Keratinocyte (primary cell): Measurements from ENCODE around the gene ARMC8. TPM values are rescaled to one million over a fixed set of nuclear protein-coding genes. Genes with fewer than 3 reads are reported as not detected.

ENCODE experiments used
- DNase-seq: peaks from one replicate; pipeline ENCODE4 v3.0.0-alpha.2; 2011; ENCODE audit warnings: low read depth, missing footprints, low spot score
- FAIRE-seq: peaks from 2 replicates; lab custom pipeline; 2011; peaks lifted over from hg19 to GRCh38; lab: Jason Lieb, UNC
- H2AFZ ChIP-seq: 2 replicates; pipeline ENCODE4 v1.6.0; 2012; ENCODE audit warnings: low read length, control low read depth, inconsistent platforms; ENCODE audit not compliant: control insufficient read depth
- H3K27ac ChIP-seq: 2 replicates; pipeline ENCODE4 v1.5.1; 2011; ENCODE audit warnings: low read length; ENCODE audit not compliant: control insufficient read depth, insufficient read depth
- H3K27me3 ChIP-seq: 3 replicates; pipeline ENCODE4 v1.6.0; 2011; ENCODE audit warnings: low read length; ENCODE audit not compliant: control insufficient read depth, insufficient read depth; ENCODE audit errors: extremely low read depth
- H3K36me3 ChIP-seq, 2 experiments: 2 replicates in 1 of 2; 3 replicates in 1 of 2; pipeline ENCODE4 v1.5.1; 2011; ENCODE audit warnings: low read length in 2 of 2, mild to moderate bottlenecking in 1 of 2; ENCODE audit not compliant: control insufficient read depth in 2 of 2, insufficient read depth in 2 of 2; ENCODE audit errors: extremely low read depth in 1 of 2
- H3K4me1 ChIP-seq: 3 replicates; pipeline ENCODE4 v1.5.1; 2011; ENCODE audit warnings: low read length; ENCODE audit not compliant: control insufficient read depth, insufficient read depth; ENCODE audit errors: extremely low read depth
- H3K4me2 ChIP-seq: 3 replicates; pipeline ENCODE4 v1.6.0; 2011; ENCODE audit warnings: low read depth, low read length; ENCODE audit not compliant: control insufficient read depth, insufficient read depth; ENCODE audit errors: extremely low read depth
- H3K4me3 ChIP-seq, 3 experiments: fragments of 200-600 bp in 1 of 3; sonication (generic) in 1 of 3; 2 replicates in 2 of 3; 3 replicates in 1 of 3; pipeline ENCODE4 v1.5.1; 2011 to 2016; ENCODE audit warnings: low read length in 3 of 3, mild to moderate bottlenecking in 3 of 3, control low read depth in 2 of 3, inconsistent platforms in 1 of 3, low read depth in 1 of 3, mixed read lengths in 1 of 3, mixed run types in 1 of 3, moderate library complexity in 1 of 3; ENCODE audit not compliant: control insufficient read depth in 2 of 3, insufficient read depth in 2 of 3; ENCODE audit errors: extremely low read depth in 1 of 3
- H3K79me2 ChIP-seq: 2 replicates; pipeline ENCODE4 v1.6.0; 2012; ENCODE audit warnings: low read length; ENCODE audit not compliant: control insufficient read depth, insufficient read depth
- H3K9ac ChIP-seq: 3 replicates; pipeline ENCODE4 v1.6.0; 2011; ENCODE audit warnings: low read length; ENCODE audit not compliant: control insufficient read depth, insufficient read depth; ENCODE audit errors: extremely low read depth
- H3K9me1 ChIP-seq: 3 replicates; pipeline ENCODE4 v1.6.0; 2011; ENCODE audit warnings: low read length; ENCODE audit not compliant: control insufficient read depth, insufficient read depth; ENCODE audit errors: extremely low read depth
- H3K9me3 ChIP-seq: 2 replicates; pipeline ENCODE4 v1.5.1; 2012; ENCODE audit warnings: low read depth, low read length; ENCODE audit not compliant: control insufficient read depth
- H4K20me1 ChIP-seq: 3 replicates; pipeline ENCODE4 v1.6.0; 2011; ENCODE audit warnings: low read length; ENCODE audit not compliant: control insufficient read depth, insufficient read depth; ENCODE audit errors: extremely low read depth
- EZH2 ChIP-seq: IDR thresholded peaks from one replicate; pipeline ENCODE4 v1.6.1; 2012; ENCODE audit warnings: inconsistent platforms, mild to moderate bottlenecking, low read length, moderate library complexity
- dilution Hi-C: fragments of 300-500 bp; cut with MboI; formaldehyde crosslinking; loops from one replicate; pipeline ENCODE4 v1.7.0; 2020; ENCODE audit warnings: low sequenced_read_pairs; ENCODE audit not compliant: extremely low pct_ligation_motif_present
- polyA plus RNA-seq, 5 experiments: library from polyadenylated mRNA; depleted of rRNA in 3 of 5; stranded (reverse) in 3 of 5; stranded (forward) in 1 of 5; unstranded in 1 of 5; fragments of >200 nt; gene quantifications; 1 replicate in 1 of 5; 2 replicates in 3 of 5; 3 replicates in 1 of 5; pipeline versions ENCODE4 v1.2.1 to v1.2.3, GENCODE V29; 2011 to 2012; ENCODE audit warnings: missing spikeins in 2 of 5, low read depth in 1 of 5, low replicate concordance in 1 of 5
- TF ChIP-seq, protein P1 (sequence below), 3 experiments: IDR thresholded peaks in 1 of 3; conservative IDR thresholded peaks in 1 of 3; optimal IDR thresholded peaks in 1 of 3; 2 replicates in 2 of 3; 3 replicates in 1 of 3; pipeline versions ENCODE3 to v1.5.1; 2011; ENCODE audit warnings: low read length in 3 of 3, mild to moderate bottlenecking in 3 of 3, moderate library complexity in 2 of 3, control low read depth in 1 of 3, inconsistent platforms in 1 of 3; ENCODE audit not compliant: insufficient read depth in 2 of 3; ENCODE audit errors: extremely low read depth in 1 of 3

ARMC8 gene
- polyA plus RNA-seq, 1 donor (not counting 4 experiments of a cell fraction or from before 2014, with no cell fraction given): 50.8 TPM

DNA sequence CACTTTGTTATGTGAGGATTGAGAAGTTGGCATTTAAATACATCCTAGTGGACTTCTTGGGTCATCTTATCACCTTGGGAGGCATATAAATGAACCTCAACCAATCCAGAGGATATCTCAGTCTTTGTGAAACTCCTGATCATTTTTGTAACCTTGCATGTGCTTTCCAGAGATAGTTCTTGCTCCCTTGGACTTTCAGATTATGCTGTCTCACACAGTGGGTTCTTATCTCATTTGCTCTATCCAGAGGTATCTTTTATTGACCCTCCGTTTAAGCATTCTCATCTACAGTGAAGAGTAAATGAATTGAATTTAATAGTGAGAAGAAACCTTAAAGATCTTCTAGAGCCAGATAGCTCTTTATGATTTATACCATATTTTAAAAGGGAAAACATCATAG is 10.4 kb downstream of the ARMC8 start:
- no peak overlapping the region for H3K27ac ChIP-seq
- DNase-seq (no peak), FAIRE-seq (no peak)
- no peak overlapping the region for H3K9ac ChIP-seq
- no peak overlapping the region for H3K4me3 ChIP-seq
- peaks cover 88% of the 10 kb centered on the region for H3K79me2 ChIP-seq
- H4K20me1 ChIP-seq: peaks cover 21% of the 10 kb centered on the region
- no peaks in the 10 kb centered on the region for H3K27me3 ChIP-seq
- H3K4me2 ChIP-seq: no peak overlapping the region
- no peak for TF ChIP-seq EZH2
- TF ChIP-seq, protein P1, sequence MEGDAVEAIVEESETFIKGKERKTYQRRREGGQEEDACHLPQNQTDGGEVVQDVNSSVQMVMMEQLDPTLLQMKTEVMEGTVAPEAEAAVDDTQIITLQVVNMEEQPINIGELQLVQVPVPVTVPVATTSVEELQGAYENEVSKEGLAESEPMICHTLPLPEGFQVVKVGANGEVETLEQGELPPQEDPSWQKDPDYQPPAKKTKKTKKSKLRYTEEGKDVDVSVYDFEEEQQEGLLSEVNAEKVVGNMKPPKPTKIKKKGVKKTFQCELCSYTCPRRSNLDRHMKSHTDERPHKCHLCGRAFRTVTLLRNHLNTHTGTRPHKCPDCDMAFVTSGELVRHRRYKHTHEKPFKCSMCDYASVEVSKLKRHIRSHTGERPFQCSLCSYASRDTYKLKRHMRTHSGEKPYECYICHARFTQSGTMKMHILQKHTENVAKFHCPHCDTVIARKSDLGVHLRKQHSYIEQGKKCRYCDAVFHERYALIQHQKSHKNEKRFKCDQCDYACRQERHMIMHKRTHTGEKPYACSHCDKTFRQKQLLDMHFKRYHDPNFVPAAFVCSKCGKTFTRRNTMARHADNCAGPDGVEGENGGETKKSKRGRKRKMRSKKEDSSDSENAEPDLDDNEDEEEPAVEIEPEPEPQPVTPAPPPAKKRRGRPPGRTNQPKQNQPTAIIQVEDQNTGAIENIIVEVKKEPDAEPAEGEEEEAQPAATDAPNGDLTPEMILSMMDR (optimal IDR thresholded peaks at IDR 0.05 in 1 of 3, IDR thresholded peaks at IDR 0.05 in 1 of 3, conservative IDR thresholded peaks at IDR 0.05 in 1 of 3; ENCODE audit: extremely low read depth in 1 of 3, insufficient read depth in 2 of 3, low read length in 3 of 3): no peak
- no peaks in the 10 kb centered on the region for H3K9me3 ChIP-seq
- no peak overlapping the region for H2AFZ ChIP-seq
- dilution Hi-C loops: no loop called here
- H3K9me1 ChIP-seq: peaks cover 3% of the 10 kb centered on the region
- H3K4me1 ChIP-seq: peaks cover 17% of the 10 kb centered on the region
- H3K36me3 ChIP-seq: no peaks in the 10 kb centered on the region

DNA sequence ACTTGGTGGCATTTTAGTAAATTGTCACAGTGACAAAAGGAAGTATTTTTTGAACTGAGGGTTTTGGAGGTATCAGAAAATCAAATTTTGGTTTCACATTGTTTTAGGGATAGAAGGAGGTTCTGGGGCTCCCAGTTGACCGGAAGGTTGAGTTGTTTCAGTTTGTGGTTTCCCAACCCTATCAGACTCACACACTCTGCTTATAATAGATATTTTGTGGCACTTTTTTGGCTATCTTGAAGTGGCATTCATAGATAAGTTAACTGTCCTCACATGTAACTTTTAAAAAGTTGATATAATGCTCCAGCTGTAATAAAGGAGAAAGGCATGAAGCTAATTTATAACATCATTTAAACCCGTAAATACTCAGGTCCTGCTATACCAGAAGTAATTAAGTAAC is 12.8 kb downstream of the ARMC8 start:
- peaks cover 3% of the 10 kb centered on the region for H3K9me1 ChIP-seq
- dilution Hi-C loops: no loop called here
- H3K9ac ChIP-seq: no peak overlapping the region
- no peaks in the 10 kb centered on the region for H3K9me3 ChIP-seq
- H2AFZ ChIP-seq: no peak overlapping the region
- no peaks in the 10 kb centered on the region for H3K36me3 ChIP-seq
- peaks cover 21% of the 10 kb centered on the region for H4K20me1 ChIP-seq
- FAIRE-seq (no peak), DNase-seq (no peak)
- H3K4me3 ChIP-seq: no peak overlapping the region
- no peak for TF ChIP-seq EZH2
- TF ChIP-seq, protein P1 (optimal IDR thresholded peaks at IDR 0.05 in 1 of 3, IDR thresholded peaks at IDR 0.05 in 1 of 3, conservative IDR thresholded peaks at IDR 0.05 in 1 of 3; ENCODE audit: extremely low read depth in 1 of 3, insufficient read depth in 2 of 3, low read length in 3 of 3): no peak
- H3K27me3 ChIP-seq: no peaks in the 10 kb centered on the region
- H3K4me1 ChIP-seq: peaks cover 14% of the 10 kb centered on the region
- no peak overlapping the region for H3K4me2 ChIP-seq
- H3K27ac ChIP-seq: no peak overlapping the region
- peaks cover 92% of the 10 kb centered on the region for H3K79me2 ChIP-seq
